GM21723 (cell line): ENCODE results near the gene ISG20.

ENCODE experiments used
- ATAC-seq: cut with Tn5 transposase; IDR thresholded peaks from one replicate; pipeline ENCODE4 v1.9.1; 2021; ENCODE audit warnings: mild to moderate bottlenecking, moderate library complexity; ENCODE audit not compliant: unreplicated experiment

Gene ISG20

DNA sequence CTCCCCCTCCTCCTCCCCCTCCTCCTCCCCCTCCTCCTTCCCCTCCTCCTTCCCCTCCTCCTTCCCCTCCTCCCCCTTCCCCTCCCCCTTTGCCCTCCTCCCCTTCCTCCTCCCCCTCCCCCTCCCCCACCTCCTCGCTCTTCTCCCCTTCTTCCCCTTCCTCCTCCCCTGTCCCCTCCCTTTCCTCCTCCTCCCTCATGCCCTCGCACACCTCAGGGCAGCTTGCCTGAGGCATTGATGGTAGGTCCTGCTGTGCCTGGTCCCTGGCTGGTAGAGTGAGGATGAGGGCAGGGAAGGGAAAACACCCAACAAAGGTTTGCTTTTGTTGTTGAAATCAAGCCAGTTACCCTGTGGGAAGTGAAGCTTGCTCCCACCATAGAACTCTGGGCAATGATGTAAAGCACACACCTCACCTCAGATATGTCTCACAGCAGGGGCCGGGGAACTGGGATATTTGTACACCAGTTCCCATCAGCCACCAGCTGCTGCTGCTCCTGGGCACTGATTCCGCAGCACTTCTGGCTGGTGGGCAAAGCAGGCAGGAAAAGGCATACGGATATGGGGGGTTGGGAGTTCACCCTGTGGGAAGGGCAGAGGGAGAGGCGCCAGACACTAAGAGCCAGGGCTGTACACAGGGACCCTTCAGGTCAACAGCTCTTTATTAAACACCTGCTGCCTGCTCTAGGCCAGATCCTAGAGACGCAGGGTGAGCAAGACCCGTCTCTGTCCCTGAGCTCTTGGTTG, 13.8 kb downstream of the ISG20 start:
- no peak for ATAC-seq

- ATAC-seq: no peak
Measured at GRCh38 chr15:88653200-88654064, 14.6 kb downstream of the ISG20 start.

- no peak for ATAC-seq
Measured at GRCh38 chr15:88654430-88655102, 15.8 kb downstream of the ISG20 start.

DNA sequence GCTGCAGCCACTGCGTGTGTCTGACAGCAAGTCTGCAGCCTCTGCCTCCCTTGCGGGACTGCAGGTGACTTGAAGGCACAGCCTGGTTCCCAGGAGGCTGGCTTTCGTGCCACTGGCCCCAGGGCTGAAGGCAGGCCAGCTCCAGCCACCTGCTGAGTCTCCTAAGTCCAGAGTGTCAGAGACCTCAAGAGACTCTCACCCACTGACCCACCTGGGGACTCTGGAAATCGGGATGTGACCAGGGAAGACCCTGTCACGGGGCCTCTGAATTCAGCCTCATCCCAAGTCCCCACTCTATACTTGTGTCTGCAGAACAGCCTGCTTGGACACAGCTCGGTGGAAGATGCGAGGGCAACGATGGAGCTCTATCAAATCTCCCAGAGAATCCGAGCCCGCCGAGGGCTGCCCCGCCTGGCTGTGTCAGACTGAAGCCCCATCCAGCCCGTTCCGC, 16.3 kb downstream of the ISG20 start:
- ATAC-seq: no peak

GRCh38 chr15:88655800-88656488, 17.1 kb downstream of the ISG20 start:
- no peak for ATAC-seq

- ATAC-seq: peak; percentile 95
Measured at GRCh38 chr15:88656760-88657221, 18.0 kb downstream of the ISG20 start.

DNA sequence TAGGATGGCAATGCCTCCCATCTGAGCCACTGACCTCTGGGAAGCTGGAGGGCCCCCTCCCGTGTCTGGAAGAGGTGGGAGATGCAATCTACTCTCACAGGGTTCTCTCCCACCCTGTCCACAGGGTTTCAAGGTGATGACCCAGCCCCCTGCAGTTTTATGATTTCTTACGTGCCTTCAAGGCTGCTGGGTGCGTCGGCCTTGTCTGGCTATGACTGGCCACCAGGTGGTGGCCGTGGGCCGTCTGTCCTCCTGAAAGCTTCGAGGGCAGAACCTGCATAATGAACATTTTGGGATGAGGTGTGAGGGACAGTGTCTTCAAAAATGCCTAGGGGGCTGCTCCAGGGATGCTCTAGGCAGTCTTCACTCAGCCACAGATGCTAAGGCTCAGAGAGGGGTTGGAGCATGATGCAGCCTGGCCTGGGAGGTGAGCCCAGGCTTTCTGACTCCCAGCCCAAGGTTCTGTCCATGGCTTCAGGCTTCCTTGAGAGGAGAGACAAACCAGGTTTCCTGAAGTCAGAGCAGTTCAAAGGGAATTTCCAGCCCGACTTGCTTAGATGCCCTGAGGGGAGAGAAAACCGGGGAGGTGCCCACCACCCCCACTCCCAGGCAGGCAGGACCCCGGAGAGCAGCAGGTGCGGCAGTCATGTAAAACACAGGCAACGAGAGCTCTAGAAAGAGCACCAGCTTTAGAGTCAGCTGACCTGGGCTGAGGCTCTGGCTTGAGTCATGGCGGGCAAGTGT, 18.7 kb downstream of the ISG20 start:
- no peak for ATAC-seq

DNA sequence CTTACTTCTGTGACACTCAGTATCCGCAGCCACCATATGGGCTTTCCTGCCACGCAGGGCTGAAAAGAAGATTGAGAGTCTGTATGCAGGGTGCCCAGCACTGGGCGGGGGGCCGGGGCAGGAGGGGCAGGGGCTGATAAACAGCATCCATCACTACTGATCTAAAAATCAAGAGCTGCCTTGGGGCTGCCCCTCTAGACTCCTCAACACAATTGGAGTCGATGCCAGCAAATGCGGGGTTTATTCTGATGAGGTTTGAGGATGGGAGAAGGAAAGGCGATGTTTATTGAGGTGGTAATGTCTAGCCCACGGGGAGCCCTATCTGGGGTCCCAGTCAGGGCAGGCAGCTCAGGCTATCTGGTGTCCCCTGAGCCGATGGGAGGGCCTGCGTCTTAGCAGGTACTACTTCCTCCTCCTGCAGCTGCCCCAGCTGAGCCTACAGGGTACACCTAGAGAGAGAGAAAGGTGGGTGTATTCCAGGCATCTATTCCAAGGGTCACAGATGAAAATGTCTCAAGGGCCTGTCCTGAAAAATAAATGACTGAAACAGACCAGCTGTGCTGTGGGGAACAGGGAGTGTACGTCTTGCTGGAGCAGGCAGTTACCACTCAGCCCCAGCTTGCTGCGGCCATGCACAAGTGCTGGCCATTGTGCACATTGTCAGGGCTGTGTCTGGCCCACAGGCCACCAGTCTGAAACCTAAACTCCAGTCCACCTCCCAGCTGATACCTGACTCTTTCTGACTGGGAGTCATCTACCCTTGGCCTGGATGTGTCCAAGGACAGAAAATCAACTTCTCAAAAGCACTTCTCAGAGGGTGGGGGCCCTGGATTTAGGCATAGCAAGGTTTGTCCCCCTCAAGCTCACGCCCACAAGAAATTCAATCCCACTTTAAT, 19.5 kb downstream of the ISG20 start:
- no peak for ATAC-seq

DNA sequence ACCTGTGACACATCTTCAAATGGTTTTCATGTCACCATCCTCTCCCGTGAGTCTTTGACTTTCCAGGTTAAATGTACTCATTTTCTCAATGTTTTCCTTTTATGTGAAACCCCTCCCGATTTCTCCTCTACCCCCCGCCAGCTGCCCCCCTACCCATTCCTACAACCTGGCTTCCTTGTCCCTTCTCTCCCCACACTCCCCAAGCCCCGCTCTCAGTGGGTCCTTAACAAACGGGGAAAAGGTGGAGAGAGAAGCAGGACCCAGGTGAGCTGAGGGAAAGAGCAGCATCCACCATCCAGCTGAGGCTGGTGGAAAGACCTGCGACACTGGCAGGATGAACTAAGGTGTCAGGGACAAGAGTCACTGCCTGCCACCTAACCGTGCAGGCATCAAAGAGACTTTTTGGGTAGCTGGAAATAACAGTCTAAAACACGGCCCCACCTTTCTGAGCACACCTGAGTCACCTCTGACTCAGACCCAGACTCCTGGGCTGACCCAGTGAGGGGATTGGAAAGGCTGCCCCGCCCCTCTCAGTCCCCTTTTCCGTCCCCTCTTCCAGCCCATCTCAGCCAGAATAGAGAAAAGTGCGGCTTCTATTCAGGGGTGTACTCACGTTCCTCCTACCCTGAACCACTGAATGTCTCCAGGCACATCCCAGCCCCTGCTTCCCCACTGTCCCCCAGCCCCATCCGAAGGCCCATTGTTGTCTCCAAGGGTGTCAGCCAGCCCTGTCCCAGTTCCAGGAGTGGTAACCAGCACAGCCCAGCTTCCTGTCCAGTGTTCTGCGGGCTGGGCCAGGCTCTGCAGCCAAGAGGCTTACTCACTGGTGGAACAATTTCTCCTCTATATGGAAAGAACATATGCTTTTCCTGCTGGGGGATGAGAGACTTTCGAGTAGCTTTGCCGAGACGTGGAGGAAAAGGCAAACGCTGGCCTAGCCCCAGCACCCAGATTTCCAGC, 20.4 kb downstream of the ISG20 start:
- ATAC-seq: no peak

GRCh38 chr15:88661041-88661700, 22.4 kb downstream of the ISG20 start:
- ATAC-seq: no peak

DNA sequence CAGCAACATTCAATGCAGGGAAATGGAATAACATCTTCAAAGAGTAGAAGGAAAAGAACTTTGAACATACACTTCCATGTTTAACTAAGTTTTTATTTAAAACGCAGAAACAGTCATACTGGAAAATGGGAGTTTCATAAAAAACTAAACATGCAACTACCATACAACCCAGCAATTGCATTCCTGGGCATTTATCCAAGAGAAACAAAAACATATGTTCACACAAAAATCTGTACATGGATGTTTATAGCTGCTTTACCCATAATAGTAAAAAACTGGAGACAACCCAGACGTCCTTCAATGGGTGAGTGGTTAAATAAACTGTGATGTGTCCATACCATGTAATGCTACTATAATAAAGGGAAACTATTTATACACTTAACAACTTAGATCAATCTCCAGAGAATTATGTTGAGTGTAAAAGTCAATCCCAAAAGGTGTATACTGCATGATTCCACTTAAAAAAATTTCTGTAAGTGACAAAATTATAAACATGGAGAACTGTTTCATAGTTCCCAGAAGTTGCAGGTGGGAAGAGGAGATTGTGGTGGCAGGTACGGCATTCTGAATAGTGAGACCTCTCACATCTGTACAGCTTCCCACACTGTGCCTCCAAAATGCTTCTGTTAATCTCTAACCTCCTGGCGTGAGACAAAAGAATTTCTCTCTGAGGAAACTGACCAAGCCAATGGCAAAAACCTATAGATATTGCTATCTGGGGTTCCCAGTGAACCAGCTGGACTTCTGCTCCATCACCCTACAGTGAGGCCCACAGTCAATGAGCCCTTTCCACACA, 23.1 kb downstream of the ISG20 start:
- no peak for ATAC-seq

DNA sequence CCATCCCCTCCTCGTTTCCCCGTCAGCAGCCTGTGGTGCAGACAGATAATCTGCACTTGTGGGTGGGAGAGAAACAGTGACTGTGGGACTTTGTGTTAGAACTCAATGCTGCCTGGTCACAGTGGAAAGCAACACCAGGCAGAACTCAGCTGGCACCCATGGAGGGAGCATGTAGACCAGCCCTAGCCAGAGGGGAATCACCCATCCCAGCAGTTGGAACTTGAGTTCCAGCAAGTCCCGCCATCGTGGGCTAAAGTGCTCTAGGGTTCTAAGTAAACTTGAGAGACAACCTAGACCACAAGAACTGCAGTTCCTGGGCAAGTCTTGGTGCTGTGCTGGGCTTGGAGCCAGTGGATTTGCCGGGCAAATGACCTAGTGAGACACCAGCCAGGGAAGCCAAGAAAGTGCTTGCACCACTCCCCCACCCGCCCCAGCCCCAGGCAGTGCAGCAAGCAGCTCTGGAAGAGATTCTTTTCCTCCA, 24.4 kb downstream of the ISG20 start:
- no peak for ATAC-seq

- peak; percentile 56 for ATAC-seq
Measured at GRCh38 chr15:88664151-88664778, 25.4 kb downstream of the ISG20 start.

- no peak for ATAC-seq
Measured at GRCh38 chr15:88674661-88675060, 35.8 kb downstream of the ISG20 start.

- no peak for ATAC-seq
Measured at GRCh38 chr15:88678755-88679154, 39.9 kb downstream of the ISG20 start.
